HFF-Myc (cell line): ENCODE data around the gene IRF2BPL.
A peak's percentile ranks its signal among the peaks of the same experiment; 100 is the strongest.

Source experiments
- DNase-seq: peaks from one replicate; pipeline ENCODE4 v3.0.0-alpha.2; 2011; ENCODE audit warnings: low read depth; ENCODE audit errors: extremely low read depth
- H3K4me3 ChIP-seq: replicated peaks from 2 replicates; pipeline ENCODE4 v1.5.1; 2011; ENCODE audit warnings: low read depth, mild to moderate bottlenecking, control low read depth, low read length
- CTCF ChIP-seq: IDR thresholded peaks from 2 replicates; pipeline ENCODE4 v1.5.1; 2012; ENCODE audit warnings: mild to moderate bottlenecking, low read depth, low read length, control low read depth; ENCODE audit errors: missing control alignments

Gene IRF2BPL

GRCh38 chr14:77028384-77029231 lies at the start of gene IRF2BPL:
Gene IRF2BPL, minus strand, starts transcription at chr14:77028708. Its CDS starts 916 bp downstream, at chr14:77027792.
- DNase-seq = peak; percentile 93
- H3K4me3 ChIP-seq = peak within 1 kb of the TSS; percentile 84
- TF ChIP-seq CTCF = no peak

GRCh38 chr14:77077040-77077439 lies 48.5 kb upstream of the IRF2BPL start:
- no peak overlapping the region for H3K4me3 ChIP-seq
- DNase-seq = no peak
- TF ChIP-seq CTCF = no peak

- H3K4me3 ChIP-seq = no peak overlapping the region
- no peak for TF ChIP-seq CTCF
- DNase-seq = no peak
These were observed 47.7 kb upstream of the IRF2BPL start for GRCh38 chr14:77076113-77076631.

GRCh38 chr14:77074969-77075368 lies 46.5 kb upstream of the IRF2BPL start:
- TF ChIP-seq CTCF = no peak
- no peak overlapping the region for H3K4me3 ChIP-seq
- DNase-seq = no peak

GRCh38 chr14:77071938-77072388 lies 43.5 kb upstream of the IRF2BPL start:
- H3K4me3 ChIP-seq = no peak overlapping the region
- no peak for TF ChIP-seq CTCF
- DNase-seq = no peak

GRCh38 chr14:77069551-77069950 lies 41.0 kb upstream of the IRF2BPL start:
- TF ChIP-seq CTCF = no peak
- no peak overlapping the region for H3K4me3 ChIP-seq
- DNase-seq = no peak
